ENCODE data around the gene HNRNPU.

Gene HNRNPU

GRCh38 chr1:244826712-244827111, 37.6 kb downstream of the HNRNPU start:
- TF ChIP-seq CTCF (IDR thresholded peaks at IDR 0.05; ENCODE audit: borderline replicate concordance, control extremely low read depth, extremely low read depth, insufficient read depth, missing control alignments) = no peak
- DNase-seq (ENCODE audit: low spot score) = no peak
- in situ Hi-C loops (cut with MboI; ENCODE audit: low sequenced_read_pairs, unreplicated experiment) = no loop called here

GRCh38 chr1:244822878-244823277, 41.5 kb downstream of the HNRNPU start:
- DNase-seq (ENCODE audit: low spot score) = no peak
- TF ChIP-seq CTCF (IDR thresholded peaks at IDR 0.05; ENCODE audit: borderline replicate concordance, control extremely low read depth, extremely low read depth, insufficient read depth, missing control alignments) = no peak
- in situ Hi-C loops (cut with MboI; ENCODE audit: low sequenced_read_pairs, unreplicated experiment) = no loop called here

DNA sequence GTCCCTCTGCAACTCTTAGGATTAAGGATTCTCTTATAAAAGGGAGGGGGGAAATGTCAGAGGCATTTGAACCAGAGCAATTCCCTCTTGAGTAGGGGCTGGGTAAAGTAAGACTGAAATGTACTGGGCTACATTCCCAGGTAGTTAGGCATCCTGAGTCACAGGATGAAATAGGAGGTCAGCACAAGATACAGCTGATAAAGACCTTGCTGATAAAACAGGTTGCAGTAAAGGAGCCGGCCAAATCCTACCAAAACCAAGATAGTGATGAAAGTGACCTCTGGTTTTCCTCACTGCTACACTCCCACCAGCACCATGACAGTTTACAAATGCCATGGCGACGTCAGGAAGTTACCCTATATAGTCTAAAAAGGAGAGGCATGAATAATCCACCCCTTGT, 43.2 kb downstream of the HNRNPU start:
- in situ Hi-C loops (cut with MboI; ENCODE audit: low sequenced_read_pairs, unreplicated experiment) = no loop called here
- TF ChIP-seq CTCF (IDR thresholded peaks at IDR 0.05; ENCODE audit: borderline replicate concordance, control extremely low read depth, extremely low read depth, insufficient read depth, missing control alignments) = no peak
- no peak for DNase-seq (ENCODE audit: low spot score)

DNA sequence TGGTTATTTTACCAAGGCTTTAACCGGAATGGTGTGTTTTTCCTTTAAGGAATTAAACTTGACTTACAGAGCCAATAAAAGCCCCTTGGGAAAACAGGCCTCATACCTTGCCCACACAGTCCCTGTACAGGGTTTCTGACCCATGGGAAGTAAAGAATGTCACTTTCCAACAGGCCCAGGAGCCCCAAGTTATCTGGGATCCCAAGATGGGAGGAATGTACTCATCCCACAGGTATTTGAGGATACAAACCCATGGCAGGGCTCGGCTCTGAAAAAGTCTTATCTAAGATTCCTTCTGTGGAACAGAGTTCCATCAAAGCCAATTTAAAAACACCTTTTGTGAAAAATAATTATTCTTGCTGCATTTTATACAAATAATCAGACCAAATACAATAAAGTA, 44.2 kb downstream of the HNRNPU start:
- in situ Hi-C loops (cut with MboI; ENCODE audit: low sequenced_read_pairs, unreplicated experiment) = no loop called here

GRCh38 chr1:244817415-244817894, 46.9 kb downstream of the HNRNPU start:
- DNase-seq (ENCODE audit: low spot score) = no peak
- in situ Hi-C loops (cut with MboI; ENCODE audit: low sequenced_read_pairs, unreplicated experiment) = no loop called here
- TF ChIP-seq CTCF (IDR thresholded peaks at IDR 0.05; ENCODE audit: borderline replicate concordance, control extremely low read depth, extremely low read depth, insufficient read depth, missing control alignments) = no peak

More for the DNA sequence above, 44.2 kb downstream of the HNRNPU start:
- no peak for DNase-seq (ENCODE audit: low spot score)
- TF ChIP-seq CTCF (IDR thresholded peaks at IDR 0.05; ENCODE audit: borderline replicate concordance, control extremely low read depth, extremely low read depth, insufficient read depth, missing control alignments) = no peak

- no peak for DNase-seq (ENCODE audit: low spot score)
- no peak for TF ChIP-seq CTCF (IDR thresholded peaks at IDR 0.05; ENCODE audit: borderline replicate concordance, control extremely low read depth, extremely low read depth, insufficient read depth, missing control alignments)
- in situ Hi-C loops (cut with MboI; ENCODE audit: low sequenced_read_pairs, unreplicated experiment) = no loop called here
These were observed 48.7 kb downstream of the HNRNPU start for GRCh38 chr1:244815600-244816099.
